Brain pericyte (primary cell): ENCODE measurements around the gene CDK13.

Experiments used
- DNase-seq: peaks from one replicate; pipeline ENCODE4 v3.0.0-alpha.2; 2012; ENCODE audit warnings: low read depth, low spot score

Gene CDK13

DNA sequence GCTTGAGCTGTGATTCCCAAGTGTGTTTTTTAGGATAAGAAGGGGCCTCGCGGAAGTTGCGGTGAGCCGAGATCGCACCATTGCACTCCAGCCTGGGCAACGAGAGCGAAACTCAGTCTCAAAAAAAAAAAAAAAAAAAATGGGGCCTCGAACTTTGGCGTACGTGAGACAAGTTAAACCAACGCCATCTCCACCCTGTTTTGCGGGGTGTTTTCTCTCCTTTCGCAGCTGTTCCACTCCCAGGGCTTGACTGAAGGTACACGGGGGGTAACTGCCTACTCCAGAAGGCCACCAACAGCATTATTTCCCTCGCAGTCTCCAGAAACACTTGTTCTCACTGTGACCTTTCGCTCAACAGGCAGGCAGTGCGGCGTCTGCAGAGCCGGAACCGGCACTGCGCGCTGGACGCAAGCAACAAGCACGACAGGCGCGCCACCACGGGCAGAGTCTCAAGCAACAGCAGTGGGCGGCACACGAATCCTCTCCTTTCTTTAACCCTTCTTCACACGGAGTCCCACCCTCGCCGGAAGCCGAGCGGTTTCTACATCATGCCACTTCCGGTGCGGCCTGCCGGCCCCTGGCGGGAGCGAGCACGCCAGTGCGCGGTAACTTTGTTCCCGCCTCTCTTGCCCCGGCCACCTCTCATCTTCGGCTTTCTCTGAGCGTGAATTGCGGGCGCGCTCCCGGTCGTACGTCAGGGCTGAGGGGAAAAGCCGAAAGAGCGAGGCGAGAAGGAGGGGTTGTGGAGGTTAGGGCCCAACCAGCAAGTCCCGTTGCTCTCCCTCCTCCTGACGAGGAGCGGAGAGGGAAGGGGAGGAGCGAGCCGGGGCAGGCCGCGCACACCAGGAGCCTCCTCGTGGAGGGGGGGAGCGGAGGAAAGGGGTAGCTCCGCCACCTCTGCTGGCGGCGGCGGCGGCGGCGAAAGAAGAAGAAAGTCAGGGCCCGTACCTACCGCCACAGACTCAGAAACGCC, 814 bp upstream of the CDK13 start:
- DNase-seq, result peak; percentile 99

DNA sequence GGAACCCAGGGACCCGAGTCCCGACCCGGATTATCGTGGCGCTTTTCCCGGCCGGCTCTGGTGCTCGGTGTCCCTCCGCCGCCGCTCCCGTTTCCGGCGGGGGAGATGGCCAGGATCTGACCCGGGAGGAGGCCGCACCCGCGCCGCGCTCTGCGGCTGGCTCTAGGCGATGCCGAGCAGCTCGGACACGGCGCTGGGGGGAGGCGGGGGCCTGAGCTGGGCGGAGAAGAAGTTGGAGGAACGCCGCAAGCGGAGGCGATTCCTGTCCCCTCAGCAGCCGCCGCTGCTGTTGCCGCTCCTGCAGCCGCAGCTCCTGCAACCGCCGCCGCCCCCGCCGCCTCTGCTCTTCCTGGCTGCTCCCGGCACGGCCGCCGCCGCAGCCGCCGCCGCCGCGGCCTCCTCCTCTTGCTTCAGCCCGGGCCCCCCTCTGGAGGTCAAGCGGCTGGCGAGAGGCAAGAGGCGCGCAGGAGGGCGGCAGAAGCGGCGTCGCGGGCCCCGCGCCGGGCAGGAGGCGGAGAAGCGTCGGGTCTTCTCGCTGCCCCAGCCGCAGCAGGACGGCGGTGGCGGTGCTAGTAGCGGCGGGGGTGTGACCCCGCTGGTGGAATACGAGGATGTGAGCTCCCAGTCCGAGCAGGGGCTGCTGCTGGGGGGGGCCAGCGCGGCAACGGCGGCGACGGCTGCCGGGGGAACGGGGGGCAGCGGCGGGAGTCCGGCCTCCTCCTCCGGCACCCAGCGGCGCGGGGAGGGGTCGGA, 593 bp downstream of the CDK13 start:
- no peak for DNase-seq

DNA sequence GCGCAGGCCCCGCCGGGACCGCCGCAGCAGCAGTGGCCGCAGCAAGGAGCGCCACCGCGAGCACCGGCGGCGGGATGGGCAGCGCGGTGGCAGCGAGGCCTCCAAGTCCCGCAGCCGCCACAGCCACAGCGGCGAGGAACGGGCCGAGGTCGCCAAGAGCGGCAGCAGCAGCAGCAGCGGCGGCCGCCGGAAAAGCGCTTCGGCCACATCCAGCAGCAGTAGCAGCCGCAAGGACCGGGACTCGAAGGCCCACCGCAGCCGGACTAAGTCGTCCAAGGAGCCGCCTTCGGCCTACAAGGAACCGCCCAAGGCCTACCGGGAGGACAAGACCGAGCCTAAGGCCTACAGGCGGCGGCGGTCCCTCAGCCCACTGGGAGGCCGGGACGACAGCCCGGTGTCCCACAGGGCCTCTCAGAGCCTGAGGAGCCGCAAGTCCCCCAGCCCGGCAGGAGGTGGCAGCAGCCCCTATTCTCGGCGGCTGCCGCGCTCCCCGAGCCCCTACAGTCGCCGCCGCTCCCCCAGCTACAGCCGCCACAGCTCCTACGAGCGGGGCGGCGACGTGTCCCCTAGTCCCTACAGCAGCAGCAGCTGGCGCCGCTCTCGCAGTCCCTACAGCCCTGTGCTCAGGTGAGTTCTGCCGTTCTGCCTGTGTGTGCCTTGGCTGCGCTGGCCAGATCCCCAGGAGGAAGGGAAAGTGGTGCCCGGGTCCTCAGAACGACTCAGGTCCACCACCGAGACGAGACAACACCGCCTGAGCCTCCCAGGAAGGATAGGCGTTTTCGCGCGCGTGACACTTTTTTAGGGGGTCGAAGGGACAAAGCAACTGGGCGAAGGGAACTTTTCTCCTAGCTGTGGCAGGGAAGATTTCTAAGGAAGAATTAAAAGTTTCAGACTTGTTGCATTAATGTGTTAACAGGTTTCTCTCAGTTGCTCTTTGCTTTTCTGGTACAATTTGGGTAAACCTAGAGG, 1.5 kb downstream of the CDK13 start:
- no peak for DNase-seq

DNA sequence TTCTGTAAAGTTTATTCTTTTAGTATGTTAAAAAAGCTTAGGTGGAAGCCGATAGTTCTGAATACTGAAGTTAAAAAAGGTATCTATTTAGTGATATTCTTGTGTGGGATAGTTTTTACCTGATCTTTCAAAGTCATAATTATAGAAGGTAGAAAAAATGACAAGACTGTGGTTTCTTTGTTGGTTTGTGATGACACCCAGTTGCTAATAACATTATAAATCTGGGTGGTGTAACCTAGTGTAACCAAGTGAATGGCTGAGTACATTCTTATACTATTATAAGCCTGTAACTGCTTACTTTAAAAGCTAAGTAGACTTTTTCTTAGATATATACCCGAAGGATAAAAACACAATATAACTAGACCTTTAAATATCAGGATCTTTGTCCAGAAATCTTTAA, 2.3 kb downstream of the CDK13 start:
- no peak for DNase-seq

DNA sequence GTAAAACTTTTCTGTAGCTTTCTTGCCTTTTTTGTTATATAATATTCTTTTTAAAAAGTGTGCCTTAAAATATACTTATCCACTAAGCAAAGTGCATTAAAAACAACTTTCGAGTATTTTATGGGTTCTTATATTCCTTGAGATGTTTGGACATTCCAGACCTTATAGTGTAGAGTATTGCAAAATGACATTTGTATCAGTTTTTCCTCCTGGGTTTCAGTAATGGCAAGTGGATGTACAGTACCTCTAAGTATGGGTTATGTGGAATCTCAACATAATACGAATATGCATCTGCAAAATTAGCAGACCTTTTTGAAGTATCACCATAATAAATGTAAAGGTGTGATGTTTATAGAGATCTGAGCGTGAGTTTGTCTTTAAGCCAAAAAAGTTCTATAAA, 2.7 kb downstream of the CDK13 start:
- no peak for DNase-seq

DNA sequence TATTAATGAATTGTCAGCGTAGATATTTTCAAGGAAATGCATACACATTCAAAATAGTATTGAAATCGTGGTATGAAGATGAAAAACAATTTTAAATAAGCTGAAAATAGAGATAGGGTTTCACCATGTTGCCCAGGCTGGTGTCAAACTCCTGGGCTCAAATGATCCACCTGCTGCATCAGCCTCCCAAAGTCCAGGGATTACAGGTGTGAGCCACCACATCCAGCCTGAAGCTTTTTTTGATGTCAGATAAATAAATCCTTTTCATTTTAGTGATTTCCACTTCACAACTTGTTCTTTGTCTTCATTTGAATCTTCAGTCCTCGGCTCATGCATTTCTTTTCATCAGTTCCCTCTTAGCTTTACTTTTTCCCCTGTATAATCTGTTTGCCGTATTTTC, 4.6 kb downstream of the CDK13 start:
- DNase-seq, result no peak

DNA sequence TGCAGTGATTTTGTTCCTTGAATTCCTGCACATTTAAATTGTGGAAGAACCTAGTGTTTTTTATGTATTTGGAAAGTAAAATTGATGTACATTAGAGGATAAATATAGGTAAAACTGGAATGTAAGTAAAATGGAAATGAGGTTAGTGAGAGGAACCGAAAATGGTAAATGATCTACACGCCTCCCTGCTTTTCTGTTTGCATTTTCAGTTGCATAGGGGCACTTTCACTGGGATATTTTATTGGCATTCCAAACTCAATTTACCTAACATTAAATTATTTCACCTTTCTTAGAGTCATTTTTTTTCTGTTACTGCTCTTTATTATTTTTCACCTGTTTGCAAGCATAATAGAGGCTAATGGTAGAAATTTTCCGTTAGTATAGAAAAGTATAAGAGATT, 8.0 kb downstream of the CDK13 start:
- no peak for DNase-seq

DNA sequence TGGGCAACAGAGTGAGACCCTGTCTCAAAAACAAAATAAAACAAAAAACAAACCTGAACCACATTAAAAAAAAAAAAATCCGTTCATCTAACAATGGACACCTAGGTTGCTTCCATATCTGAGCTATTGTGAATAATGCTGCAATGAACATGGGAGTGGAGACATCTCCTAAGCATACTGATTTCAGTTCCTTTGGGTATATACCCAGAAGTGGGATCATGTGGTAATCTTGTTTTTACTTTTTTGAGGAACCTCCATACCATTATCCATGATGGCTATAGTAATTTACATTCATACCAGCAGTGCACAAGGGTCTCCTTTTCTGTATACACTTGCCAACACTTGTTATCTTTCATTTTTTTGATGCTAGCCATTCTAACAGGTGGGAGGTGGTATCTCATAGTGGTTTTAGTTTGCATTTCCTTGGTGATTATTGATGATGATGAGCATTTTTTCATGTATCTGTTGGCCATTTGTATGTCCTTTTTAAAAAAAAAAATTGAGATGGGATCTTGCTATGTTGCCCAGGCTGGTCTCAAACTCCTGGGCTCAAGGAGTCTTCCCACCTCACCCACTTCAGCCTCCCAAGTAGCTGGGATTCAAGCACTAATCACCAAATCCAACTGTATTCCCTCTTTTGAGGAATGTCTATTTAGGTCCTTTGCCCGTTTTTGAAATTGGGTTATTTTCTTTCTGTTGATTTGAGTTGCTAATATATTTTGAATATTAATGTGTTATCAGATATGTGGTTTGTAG, 17.5 kb downstream of the CDK13 start:
- no peak for DNase-seq

DNA sequence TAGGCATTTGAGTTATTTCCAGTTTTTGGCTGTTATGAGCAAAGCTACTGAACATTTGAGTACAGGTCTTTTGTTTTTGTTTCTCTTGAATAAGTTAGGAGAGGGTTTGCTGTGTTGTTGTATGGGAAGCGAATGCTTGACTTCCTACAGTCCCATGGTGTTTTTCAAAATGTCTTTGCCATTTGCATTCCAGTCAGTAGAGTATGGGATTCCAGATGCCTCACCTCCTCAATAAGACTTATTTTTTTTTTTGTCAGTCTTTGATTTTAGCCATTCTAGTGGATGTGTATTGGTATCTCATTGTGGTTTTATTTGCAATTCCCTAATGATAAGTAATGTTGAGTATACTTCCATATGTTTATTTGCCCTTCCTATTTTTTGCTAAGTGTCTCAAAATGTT, 19.4 kb downstream of the CDK13 start:
- DNase-seq, result no peak

DNA sequence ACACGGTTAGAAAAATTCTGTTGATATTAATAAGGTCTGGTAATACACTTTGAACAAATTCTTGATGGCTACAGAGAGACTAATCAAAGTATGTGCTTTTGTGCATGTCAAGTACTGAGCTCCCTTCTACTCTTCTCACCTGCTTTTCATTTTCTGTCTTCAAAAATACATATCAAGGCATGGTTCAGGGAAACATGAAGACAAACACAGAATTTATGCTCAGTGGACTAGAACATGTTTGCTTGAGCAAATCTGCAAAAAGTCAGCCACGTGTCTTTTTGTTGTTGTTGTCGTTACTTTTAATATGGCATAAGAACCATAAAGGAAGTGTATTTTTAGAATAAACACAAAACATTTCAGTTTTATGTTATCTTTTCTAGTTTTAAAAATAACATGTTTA, 21.9 kb downstream of the CDK13 start:
- DNase-seq, result no peak

DNA sequence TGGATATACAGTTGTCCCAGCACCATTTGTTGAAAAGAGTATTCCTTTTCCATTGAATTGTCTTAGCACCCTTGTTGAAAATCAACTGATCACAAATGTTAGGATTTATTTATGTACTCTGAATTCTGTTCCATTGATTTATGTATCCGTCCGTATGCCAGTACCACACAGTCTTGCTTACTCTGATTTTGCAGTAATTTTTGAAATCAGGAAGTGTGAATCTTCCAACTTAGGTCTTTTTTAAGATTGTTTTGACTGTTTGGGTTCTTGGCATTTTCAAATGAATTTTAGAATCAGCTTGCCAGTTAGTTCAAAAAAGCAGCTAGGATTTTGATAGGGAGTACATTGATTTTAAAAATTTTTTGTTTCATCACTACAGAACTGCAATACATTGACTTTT, 23.7 kb downstream of the CDK13 start:
- no peak for DNase-seq

DNA sequence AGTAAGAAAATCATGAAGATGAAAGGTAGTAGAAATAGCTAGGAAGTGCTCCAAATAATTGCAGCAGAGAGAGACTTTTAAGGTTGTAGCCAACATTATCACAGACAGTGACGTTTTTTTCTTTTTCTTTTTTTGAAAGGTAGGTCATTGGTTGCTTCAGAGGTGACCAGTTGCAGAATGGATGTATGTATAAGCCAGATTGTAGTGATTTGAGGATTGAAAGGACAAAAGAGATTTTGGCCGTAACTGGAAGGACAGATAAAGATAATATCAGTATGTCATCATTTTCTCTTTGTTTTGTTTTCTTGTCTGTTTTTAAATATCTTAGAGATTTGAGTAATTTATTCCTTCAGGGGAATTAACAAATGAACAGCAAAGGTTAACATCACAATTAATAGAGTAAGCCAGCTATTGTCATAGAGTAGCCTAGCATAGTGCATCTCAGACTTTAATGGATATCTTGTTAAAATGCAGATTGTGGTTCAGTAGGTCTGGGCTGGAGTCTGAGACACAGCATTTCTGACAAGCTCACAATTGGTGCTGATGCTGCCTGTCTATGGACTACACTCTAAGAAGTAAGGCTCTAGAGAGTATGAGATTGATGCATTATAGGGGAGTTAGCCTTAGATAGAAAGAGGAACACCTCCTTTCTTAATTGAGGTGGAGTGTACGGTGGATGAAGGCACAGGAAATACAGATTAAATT, 28.3 kb downstream of the CDK13 start:
- no peak for DNase-seq

DNA sequence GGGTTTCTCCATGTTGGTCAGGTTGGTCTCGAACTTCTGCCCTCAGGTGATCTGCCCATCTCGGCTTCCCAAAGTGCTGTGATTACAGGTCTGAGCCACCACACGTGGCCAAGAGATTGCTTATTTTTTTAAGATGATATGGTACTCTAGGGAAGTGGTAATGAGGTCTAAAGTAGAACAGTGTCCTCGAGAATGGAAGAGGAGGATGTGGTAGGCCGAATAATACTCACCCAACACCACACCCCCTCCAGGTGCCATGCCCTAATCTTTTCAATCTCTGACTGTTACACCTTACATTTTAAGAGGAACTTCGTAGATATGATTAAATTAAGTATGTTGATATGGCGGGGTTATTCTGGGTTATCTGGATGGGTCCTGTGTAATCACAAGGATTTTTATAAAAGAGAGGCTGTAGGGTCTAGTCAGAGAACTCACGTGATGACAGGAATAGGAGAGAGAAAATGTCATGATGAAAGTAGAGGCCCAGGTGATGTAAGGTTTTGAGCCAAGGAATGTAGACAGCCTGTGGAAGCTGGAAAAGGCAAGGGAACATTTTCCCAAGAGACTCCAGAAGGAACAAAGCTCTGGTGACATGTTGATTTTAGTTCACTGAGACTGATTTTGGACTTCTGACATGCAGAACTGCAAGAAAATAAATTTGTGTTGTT, 29.5 kb downstream of the CDK13 start:
- no peak for DNase-seq

DNA sequence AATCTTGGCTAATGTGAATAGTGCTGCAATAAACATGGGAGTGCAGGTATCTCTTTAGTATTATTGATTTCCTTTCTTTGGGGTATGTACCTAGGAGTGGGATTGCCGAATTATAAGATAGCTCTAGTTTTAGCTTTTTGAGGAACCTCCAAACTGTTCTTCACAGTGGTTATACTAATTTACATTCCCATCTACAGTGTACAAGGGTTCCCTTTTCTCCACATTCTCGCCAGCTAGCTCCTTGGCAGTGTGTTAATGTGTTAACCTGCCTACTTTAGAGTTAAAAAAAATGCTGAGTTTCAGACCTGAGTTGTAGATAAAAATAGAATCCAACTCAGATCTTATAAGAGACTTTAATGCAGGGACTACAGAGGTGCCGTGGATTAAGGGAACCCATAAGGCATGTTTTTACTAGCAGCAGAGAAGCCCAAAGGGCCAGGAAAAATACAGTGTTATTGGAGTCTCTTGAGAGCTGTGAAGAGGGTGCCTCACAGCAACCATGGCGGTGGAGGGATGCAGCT, 35.4 kb downstream of the CDK13 start:
- DNase-seq, result no peak

DNA sequence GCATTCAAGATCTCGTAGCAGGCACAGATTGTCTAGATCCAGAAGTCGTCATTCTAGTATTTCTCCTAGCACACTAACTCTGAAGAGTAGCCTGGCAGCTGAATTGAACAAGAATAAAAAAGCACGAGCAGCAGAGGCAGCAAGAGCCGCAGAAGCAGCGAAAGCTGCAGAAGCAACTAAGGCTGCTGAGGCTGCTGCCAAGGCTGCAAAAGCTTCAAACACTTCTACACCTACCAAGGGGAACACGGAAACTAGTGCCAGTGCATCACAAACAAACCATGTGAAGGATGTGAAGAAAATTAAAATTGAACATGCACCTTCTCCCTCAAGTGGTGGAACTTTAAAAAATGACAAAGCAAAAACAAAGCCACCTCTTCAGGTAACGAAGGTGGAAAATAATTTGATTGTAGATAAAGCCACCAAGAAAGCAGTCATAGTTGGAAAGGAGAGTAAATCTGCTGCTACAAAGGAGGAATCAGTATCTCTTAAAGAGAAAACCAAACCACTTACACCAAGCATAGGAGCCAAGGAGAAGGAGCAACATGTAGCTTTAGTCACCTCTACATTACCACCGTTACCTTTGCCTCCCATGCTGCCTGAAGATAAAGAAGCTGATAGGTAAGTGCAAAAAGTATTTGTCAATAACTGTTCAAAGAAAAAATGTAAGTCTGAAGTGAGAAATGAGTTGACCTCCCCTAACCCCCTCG, 37.7 kb downstream of the CDK13 start:
- DNase-seq, result no peak

DNA sequence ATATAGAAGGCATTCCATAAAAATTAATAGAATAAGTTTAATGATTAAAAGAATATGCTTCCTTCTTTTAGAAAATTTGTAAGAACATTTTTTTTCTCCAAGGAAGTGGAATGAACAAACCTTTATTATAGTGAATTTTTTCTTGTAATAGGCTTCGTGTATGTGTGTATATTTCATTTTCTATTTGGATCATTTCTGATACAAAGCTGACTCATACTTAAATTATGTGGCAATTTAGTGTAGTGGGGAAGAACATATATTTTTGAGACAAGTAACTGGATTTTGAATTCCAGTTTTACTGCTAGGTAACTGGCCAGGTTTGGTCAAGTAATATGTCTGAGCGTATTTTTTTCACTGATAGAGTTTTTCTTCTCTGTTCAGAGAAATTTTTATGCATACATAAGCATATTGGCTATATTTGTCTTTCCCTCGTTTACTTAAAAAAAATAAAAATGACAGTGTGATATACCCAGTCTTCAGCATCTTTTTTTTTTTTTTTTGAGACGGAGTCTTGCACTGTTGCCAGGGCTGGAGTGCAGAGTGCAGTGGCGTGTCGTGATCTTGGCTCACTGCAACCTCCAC, 50.8 kb downstream of the CDK13 start:
- DNase-seq, result no peak

DNA sequence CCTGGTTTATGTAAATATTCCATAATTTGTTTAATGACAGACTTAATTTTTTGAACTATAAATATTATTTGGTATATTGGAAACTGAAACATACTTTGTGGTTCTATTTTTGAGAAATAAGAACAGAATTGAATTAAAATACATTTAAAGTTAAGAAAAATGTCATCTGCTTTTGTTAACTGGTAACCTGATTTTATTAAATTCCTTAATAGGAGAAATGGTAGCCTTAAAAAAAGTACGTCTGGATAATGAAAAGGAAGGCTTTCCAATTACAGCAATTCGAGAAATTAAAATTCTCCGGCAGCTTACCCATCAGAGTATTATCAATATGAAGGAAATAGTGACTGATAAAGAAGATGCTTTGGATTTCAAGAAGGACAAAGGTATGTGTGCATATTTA, 51.6 kb downstream of the CDK13 start:
- no peak for DNase-seq

DNA sequence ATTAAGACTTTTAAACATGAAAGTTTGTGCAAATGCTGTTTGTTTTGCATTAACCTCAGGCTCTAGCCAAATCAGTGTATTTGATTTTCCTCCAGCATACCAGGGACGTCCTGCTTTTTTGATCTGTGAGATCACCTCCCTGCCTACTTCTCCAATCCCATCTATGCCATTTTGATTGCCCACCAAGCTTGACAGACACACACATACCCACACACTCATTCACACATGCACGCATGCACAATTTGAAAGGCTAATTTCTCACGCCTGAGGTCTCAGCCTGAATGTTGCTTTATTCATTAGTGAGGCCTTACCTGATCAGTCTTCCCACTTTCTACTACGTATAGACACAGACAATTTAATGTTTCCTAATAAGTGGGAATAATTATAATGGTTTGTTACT, 53.5 kb downstream of the CDK13 start:
- DNase-seq, result no peak
